IPS-18a (cell line): ENCODE data around the gene DLGAP4.
"Not testable (repeated sequence)": the region's sequence is repeated elsewhere in the genome, so short reads cannot be mapped to it uniquely, and the experiment has no call there.

Experiments
- H3K27ac ChIP-seq: one replicate; pipeline ENCODE4 v1.5.1; 2013; ENCODE audit warnings: low read length
- H3K27me3 ChIP-seq: one replicate; pipeline ENCODE4 v1.6.1; 2013; ENCODE audit warnings: mild to moderate bottlenecking, low read length; ENCODE audit not compliant: control insufficient read depth, insufficient read depth
- H3K36me3 ChIP-seq: one replicate; pipeline ENCODE4 v1.6.1; 2013; ENCODE audit warnings: low read depth, low read length; ENCODE audit not compliant: control insufficient read depth
- H3K4me1 ChIP-seq: one replicate; pipeline ENCODE4 v1.6.1; 2013; ENCODE audit warnings: low read depth, low read length; ENCODE audit not compliant: control insufficient read depth
- H3K4me3 ChIP-seq: one replicate; pipeline ENCODE4 v1.5.1; 2013; ENCODE audit warnings: low read length
- H3K9ac ChIP-seq: one replicate; pipeline ENCODE4 v1.6.1; 2013; ENCODE audit warnings: mild to moderate bottlenecking, low read length, moderate library complexity
- H3K9me3 ChIP-seq: one replicate; pipeline ENCODE4 v1.6.1; 2013; ENCODE audit warnings: low read depth, low read length; ENCODE audit not compliant: control insufficient read depth

Gene DLGAP4

GRCh38 chr20:36499723-36500501 is 193.8 kb downstream of the DLGAP4 start:
- Histone ChIP-seq H3K36me3 (peaks cover 36% of the 10 kb centered on the region), H3K9ac (no peak overlapping the region), H3K27me3 (no peaks in the 10 kb centered on the region)

GRCh38 chr20:36501367-36502006 is 195.3 kb downstream of the DLGAP4 start:
- Histone ChIP-seq H3K27me3 (no peaks in the 10 kb centered on the region), H3K4me3 (no peak overlapping the region), H3K9me3 (no peaks in the 10 kb centered on the region), H3K27ac (no peak overlapping the region), H3K9ac (no peak overlapping the region), H3K36me3 (peaks cover 36% of the 10 kb centered on the region), H3K4me1 (no peaks in the 10 kb centered on the region)

More at GRCh38 chr20:36499723-36500501, 193.8 kb downstream of the DLGAP4 start:
- no peak overlapping the region for H3K4me3 ChIP-seq
- H3K9me3 ChIP-seq: no peaks in the 10 kb centered on the region
- H3K27ac ChIP-seq: no peak overlapping the region
- H3K4me1 ChIP-seq: no peaks in the 10 kb centered on the region

DNA sequence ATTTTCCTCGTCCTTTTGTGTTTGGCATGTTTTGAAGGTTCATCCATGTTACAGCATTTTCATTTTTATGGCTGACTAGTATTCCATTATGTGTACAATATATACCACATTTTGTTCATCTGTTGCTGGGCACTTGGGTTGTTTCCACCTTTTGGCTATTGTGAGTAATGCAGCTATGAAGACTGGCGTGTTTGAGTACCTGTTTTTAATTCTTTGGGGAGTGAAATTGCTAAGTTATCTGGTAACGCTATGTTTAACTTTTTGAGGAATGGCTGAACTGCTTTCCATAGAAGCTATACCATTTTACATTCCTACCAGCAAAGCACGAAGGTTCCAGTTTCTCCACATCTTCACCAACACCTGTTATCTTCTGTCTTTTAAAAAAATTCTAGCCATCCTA is 198.2 kb downstream of the DLGAP4 start:
- no peak overlapping the region for H3K27ac ChIP-seq
- H3K4me3 ChIP-seq: no peak overlapping the region
- H3K27me3 ChIP-seq: no peaks in the 10 kb centered on the region
- no peaks in the 10 kb centered on the region for H3K4me1 ChIP-seq
- H3K9ac ChIP-seq: no peak overlapping the region
- H3K36me3 ChIP-seq: peaks cover 36% of the 10 kb centered on the region
- H3K9me3 ChIP-seq: no peaks in the 10 kb centered on the region

GRCh38 chr20:36506253-36506652 is 200.1 kb downstream of the DLGAP4 start:
- Histone ChIP-seq H3K4me3 (no peak overlapping the region), H3K36me3 (peaks cover 27% of the 10 kb centered on the region), H3K27ac (no peak overlapping the region), H3K9ac (no peak overlapping the region), H3K9me3 (no peaks in the 10 kb centered on the region), H3K4me1 (no peaks in the 10 kb centered on the region), H3K27me3 (no peaks in the 10 kb centered on the region)

DNA sequence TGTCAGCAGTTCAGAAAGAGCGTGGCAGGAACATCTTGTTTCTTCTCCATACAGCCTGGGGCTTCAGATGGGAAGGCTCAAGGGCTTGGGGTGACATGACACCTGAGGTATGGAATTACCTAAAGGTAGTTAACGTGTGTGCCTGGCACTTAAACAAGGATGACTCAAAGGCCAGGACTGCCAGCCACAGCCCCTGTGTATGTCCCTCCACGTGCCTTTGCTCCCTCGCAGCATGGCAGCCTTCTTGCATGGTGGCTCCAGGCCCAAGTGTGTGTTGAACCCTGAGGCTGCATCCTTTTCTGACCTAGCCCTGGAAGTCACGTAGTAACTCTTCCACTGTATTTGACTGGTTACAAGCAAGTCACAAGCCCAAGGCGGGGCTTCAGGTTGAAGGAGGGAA is 201.6 kb downstream of the DLGAP4 start:
- Histone ChIP-seq H3K4me3 (no peak overlapping the region), H3K4me1 (no peaks in the 10 kb centered on the region), H3K9me3 (no peaks in the 10 kb centered on the region), H3K27me3 (no peaks in the 10 kb centered on the region), H3K27ac (no peak overlapping the region), H3K9ac (no peak overlapping the region), H3K36me3 (peaks cover 24% of the 10 kb centered on the region)

DNA sequence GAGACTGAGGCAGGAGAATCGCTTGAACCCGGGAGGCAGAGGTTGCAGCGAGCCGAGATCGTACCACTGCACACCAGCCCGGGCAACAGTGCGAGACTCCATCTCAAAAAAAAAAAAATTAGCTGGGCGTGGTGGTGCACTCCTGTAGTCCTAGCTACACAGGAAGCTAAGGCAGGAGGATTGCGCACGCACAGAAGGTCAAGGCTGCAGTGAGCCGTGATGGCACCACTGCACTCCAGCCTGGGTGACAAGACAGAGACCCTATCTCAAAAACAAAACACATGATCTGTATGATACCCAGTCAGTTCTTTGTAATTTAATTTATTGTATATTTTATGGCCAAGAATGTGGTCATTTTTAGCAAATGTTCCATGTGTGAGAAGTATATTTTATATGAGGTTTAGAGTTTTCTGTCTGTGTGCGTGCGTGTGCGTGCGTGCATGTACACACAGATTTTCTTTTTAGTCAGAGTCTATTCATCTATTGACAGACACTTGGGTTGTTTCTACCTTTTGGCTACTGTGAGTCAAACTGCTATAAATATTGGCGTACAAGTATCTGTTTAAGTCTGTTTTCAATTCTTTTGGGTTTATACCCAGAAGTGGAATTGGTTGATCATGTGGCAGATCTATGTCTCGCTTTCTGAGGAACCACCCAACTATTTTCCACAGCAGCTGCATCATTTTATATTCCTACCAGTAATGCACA is 213.0 kb downstream of the DLGAP4 start:
- no peaks in the 10 kb centered on the region for H3K27me3 ChIP-seq
- no peaks in the 10 kb centered on the region for H3K9me3 ChIP-seq
- no peak overlapping the region for H3K4me3 ChIP-seq
- no peak overlapping the region for H3K9ac ChIP-seq
- H3K36me3 ChIP-seq: peaks cover 18% of the 10 kb centered on the region
- H3K27ac ChIP-seq: no peak overlapping the region
- no peaks in the 10 kb centered on the region for H3K4me1 ChIP-seq

DNA sequence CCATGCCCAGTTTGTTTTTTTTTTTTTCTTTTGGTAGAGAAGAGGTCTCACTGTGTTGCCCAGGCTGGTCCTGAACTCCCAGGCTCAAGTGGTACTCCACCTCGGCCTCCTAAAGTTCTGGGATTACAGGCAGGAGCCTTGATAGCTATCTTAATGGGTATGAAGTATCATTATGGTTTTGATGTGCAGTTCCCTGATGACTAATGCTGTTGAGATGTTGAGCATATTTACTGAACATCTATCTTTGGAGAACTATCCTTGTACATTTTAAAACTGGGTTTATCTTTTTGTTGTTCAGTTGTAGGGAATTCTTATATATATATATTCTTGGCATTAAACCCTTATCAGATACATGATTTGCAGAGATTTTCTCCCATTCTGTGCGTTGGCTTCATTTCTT is 213.8 kb downstream of the DLGAP4 start:
- Histone ChIP-seq H3K9ac (no peak overlapping the region), H3K36me3 (peaks cover 20% of the 10 kb centered on the region), H3K27me3 (no peaks in the 10 kb centered on the region), H3K4me1 (no peaks in the 10 kb centered on the region), H3K27ac (no peak overlapping the region), H3K4me3 (no peak overlapping the region), H3K9me3 (no peaks in the 10 kb centered on the region)

GRCh38 chr20:36521526-36521925 is 215.4 kb downstream of the DLGAP4 start:
- Histone ChIP-seq H3K9ac (no peak overlapping the region), H3K9me3 (no peaks in the 10 kb centered on the region), H3K27me3 (no peaks in the 10 kb centered on the region), H3K4me3 (no peak overlapping the region), H3K27ac (no peak overlapping the region), H3K4me1 (no peaks in the 10 kb centered on the region), H3K36me3 (peaks cover 26% of the 10 kb centered on the region)

- not testable (repeated sequence) for H3K9ac ChIP-seq, H3K4me1 ChIP-seq, H3K27me3 ChIP-seq, H3K27ac ChIP-seq, H3K4me3 ChIP-seq, H3K9me3 ChIP-seq
- peaks cover 35% of the 10 kb centered on the region for H3K36me3 ChIP-seq
These were observed 216.3 kb downstream of the DLGAP4 start for GRCh38 chr20:36522412-36522811.

GRCh38 chr20:36523341-36523740 is 217.2 kb downstream of the DLGAP4 start:
- Histone ChIP-seq H3K9me3 (no peaks in the 10 kb centered on the region), H3K4me1 (no peaks in the 10 kb centered on the region), H3K27me3 (no peaks in the 10 kb centered on the region), H3K9ac (no peak overlapping the region), H3K36me3 (peaks cover 38% of the 10 kb centered on the region), H3K4me3 (no peak overlapping the region), H3K27ac (no peak overlapping the region)

- Histone ChIP-seq H3K9ac (no peak overlapping the region), H3K4me1 (no peaks in the 10 kb centered on the region), H3K36me3 (peaks cover 38% of the 10 kb centered on the region), H3K27me3 (no peaks in the 10 kb centered on the region), H3K9me3 (no peaks in the 10 kb centered on the region), H3K27ac (no peak overlapping the region), H3K4me3 (no peak overlapping the region)
These were observed 219.7 kb downstream of the DLGAP4 start for GRCh38 chr20:36525620-36526365.
